HEK293T (cell line): ENCODE data around the gene ERVW-1.

Experiments used
- CTCF ChIA-PET: fragments of 350-600 bp; formaldehyde crosslinking; extraction: SDS; loops from one replicate; lab custom pipeline; 2021; ENCODE audit warnings: antibody characterized with exemption, inconsistent platforms; lab: Yijun Ruan, JAX
- POLR2A ChIA-PET: fragments of 350-600 bp; formaldehyde crosslinking; extraction: SDS; loops from one replicate; lab custom pipeline; 2020; ENCODE audit warnings: antibody characterized with exemption, inconsistent platforms; lab: Yijun Ruan, JAX
- DNase-seq: peaks from one replicate; pipeline ENCODE4 v3.0.0; 2012; ENCODE audit warnings: mixed read lengths; ENCODE audit errors: extremely low spot score
- ARNT ChIP-seq: fragments of 450-650 bp; IDR thresholded peaks from 2 replicates; pipeline ENCODE4 v1.6.1; 2017; ENCODE audit warnings: mild to moderate bottlenecking
- BHLHE40 ChIP-seq: fragments of 450-650 bp; IDR thresholded peaks from 2 replicates; pipeline ENCODE4 v1.6.1; 2016; ENCODE audit warnings: mild to moderate bottlenecking, moderate library complexity, borderline replicate concordance
- CTBP1 ChIP-seq: fragments of 450-650 bp; IDR thresholded peaks from 2 replicates; pipeline ENCODE4 v1.6.1; 2016; ENCODE audit warnings: borderline replicate concordance
- ELF4 ChIP-seq: fragments of 450-650 bp; IDR thresholded peaks from 2 replicates; pipeline ENCODE4 v1.6.1; 2017; ENCODE audit warnings: antibody characterized with exemption
- FOXA1 ChIP-seq: fragments of 450-650 bp; IDR thresholded peaks from 2 replicates; pipeline ENCODE4 v1.6.1; 2016; ENCODE audit warnings: mild to moderate bottlenecking
- FOXK2 ChIP-seq: fragments of 450-650 bp; IDR thresholded peaks from 2 replicates; pipeline ENCODE4 v1.6.1; 2016; ENCODE audit warnings: mild to moderate bottlenecking
- FOXM1 ChIP-seq: fragments of 450-650 bp; IDR thresholded peaks from 2 replicates; pipeline ENCODE4 v1.6.1; 2017; ENCODE audit warnings: mild to moderate bottlenecking, borderline replicate concordance
- HDGF ChIP-seq: fragments of 450-650 bp; IDR thresholded peaks from 2 replicates; pipeline ENCODE4 v1.6.1; 2017; ENCODE audit warnings: antibody characterized with exemption, borderline replicate concordance
- L3MBTL2 ChIP-seq: fragments of 450-650 bp; conservative IDR thresholded peaks from 2 replicates; pipeline ENCODE4 v1.6.1; 2016; ENCODE audit warnings: mild to moderate bottlenecking
- LEF1 ChIP-seq: fragments of 450-650 bp; IDR thresholded peaks from 2 replicates; pipeline ENCODE4 v1.6.1; 2017; ENCODE audit warnings: mild to moderate bottlenecking, borderline replicate concordance
- NFRKB ChIP-seq: fragments of 450-650 bp; IDR thresholded peaks from 2 replicates; pipeline ENCODE4 v1.6.1; 2016; ENCODE audit warnings: mild to moderate bottlenecking, moderate library complexity
- PKNOX1 ChIP-seq: fragments of 450-650 bp; IDR thresholded peaks from 2 replicates; pipeline ENCODE4 v1.6.1; 2016
- SP1 ChIP-seq: fragments of 450-650 bp; IDR thresholded peaks from 2 replicates; pipeline ENCODE4 v1.6.1; 2017
- SUZ12 ChIP-seq: fragments of 450-650 bp; IDR thresholded peaks from 2 replicates; pipeline ENCODE4 v1.6.1; 2016; ENCODE audit warnings: mild to moderate bottlenecking
- TARDBP ChIP-seq: fragments of 450-650 bp; IDR thresholded peaks from 2 replicates; pipeline ENCODE4 v1.6.1; 2016
- ZNF384 ChIP-seq: fragments of 450-650 bp; IDR thresholded peaks from 2 replicates; pipeline ENCODE4 v1.6.1; 2016

The ERVW-1 gene

GRCh38 chr7:92464515-92464914, 13.2 kb downstream of the ERVW-1 start:
- CTCF ChIA-PET, result no interaction called here
- no peak for TF ChIP-seq SP1
- DNase-seq, result no peak
- POLR2A ChIA-PET, result no interaction called here

- POLR2A ChIA-PET, result no interaction called here
- CTCF ChIA-PET, result no interaction called here
- TF ChIP-seq FOXK2 (no peak), SP1 (no peak), PKNOX1 (no peak), L3MBTL2 (no peak), SUZ12 (no peak), TARDBP (no peak), CTBP1 (no peak), NFRKB (no peak), FOXM1 (no peak), ARNT (no peak)
- no peak for DNase-seq
Observed at GRCh38 chr7:92462560-92462959, 15.2 kb downstream of the ERVW-1 start.

- CTCF ChIA-PET, result interaction anchor here (0.5 to 1.9 kb wide), 9 partner anchors 9 to 473 kb away, joined by 3 to 9 read pairs (median 3); no protein-coding TSS in a partner anchor
- TF ChIP-seq BHLHE40 (no peak), FOXM1 (no peak), SP1 (no peak), NFRKB (no peak), TARDBP (no peak), ELF4 (no peak), PKNOX1 (no peak), LEF1 (no peak), ZNF384 (no peak), HDGF (no peak), ARNT (no peak), FOXA1 (no peak), SUZ12 (no peak), L3MBTL2 (no peak)
- POLR2A ChIA-PET, result interaction anchor here (1.1 to 2.1 kb wide), 2 partner anchors 13 to 216 kb away, joined by 5 to 20 read pairs; partner anchors contain the start of genes ANKIB1, GATAD1 and KRIT1
- DNase-seq, result peak; percentile 69
Observed at GRCh38 chr7:92461027-92462003, 16.4 kb downstream of the ERVW-1 start.

DNA sequence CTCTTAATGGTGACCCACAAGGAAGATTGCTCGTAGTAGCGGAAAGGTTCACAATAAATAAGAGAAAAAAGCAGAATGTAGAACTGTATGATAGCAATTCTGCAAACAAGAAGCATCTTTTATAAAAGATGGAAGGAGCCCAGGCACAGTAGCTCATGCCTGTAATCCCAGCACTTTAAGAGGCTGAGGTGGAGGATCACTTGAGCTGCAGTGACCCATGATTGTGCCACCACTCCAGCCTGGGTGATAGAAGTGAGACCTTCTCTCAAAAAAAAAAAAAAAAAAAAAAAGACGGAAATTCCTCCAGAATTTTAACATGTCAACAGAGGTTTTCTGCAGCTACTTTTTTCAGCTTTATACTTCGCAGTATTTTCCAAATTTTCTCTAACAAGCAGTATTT, 17.2 kb downstream of the ERVW-1 start:
- ChIA-PET CTCF (interaction anchor here (1.3 to 1.9 kb wide), 3 partner anchors 12 to 165 kb away, joined by 3 to 9 read pairs (median 6); no protein-coding TSS in a partner anchor), POLR2A (interaction anchor here (1.1 to 2.1 kb wide), 2 partner anchors 12 to 215 kb away, joined by 5 to 20 read pairs; partner anchors contain the start of genes ANKIB1, GATAD1 and KRIT1)
- TF ChIP-seq SUZ12 (no peak), ELF4 (no peak), HDGF (no peak), LEF1 (no peak), FOXM1 (no peak), SP1 (no peak), NFRKB (no peak), CTBP1 (no peak), PKNOX1 (no peak)
- DNase-seq, result no peak

DNA sequence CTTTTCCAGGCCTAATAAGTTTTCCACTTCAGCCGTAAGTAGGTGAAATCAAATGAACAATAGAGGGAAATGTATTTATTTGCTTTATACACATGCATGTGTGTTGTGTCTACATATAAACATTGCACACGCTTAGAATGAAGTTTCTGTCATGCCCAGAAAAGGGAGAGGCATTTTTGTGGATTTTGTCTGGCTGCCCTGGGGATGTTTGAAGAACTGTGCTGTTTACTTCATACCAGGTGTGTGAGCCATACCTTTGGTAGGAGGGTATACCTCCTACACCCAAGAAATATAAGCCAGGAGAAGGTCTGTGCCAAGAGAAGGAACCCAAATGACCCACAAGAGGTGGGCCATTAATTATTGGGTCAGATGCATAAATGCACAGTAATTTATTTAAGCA, 17.6 kb downstream of the ERVW-1 start:
- ChIA-PET CTCF (interaction anchor here (0.6 to 1.9 kb wide), 2 partner anchors 12 kb away, joined by 3 to 9 read pairs; no protein-coding TSS in a partner anchor), POLR2A (interaction anchor here (1.1 to 2.1 kb wide), 2 partner anchors 12 to 215 kb away, joined by 5 to 20 read pairs; partner anchors contain the start of genes ANKIB1, GATAD1 and KRIT1)
- no peak for DNase-seq

More for the DNA sequence above, 17.6 kb downstream of the ERVW-1 start:
- TF ChIP-seq PKNOX1 (no peak), BHLHE40 (no peak)
